GM19452 (cell line): ENCODE results near the gene CFAP54.
"Not testable (repeated sequence)": the region's sequence is repeated elsewhere in the genome, so short reads cannot be mapped to it uniquely, and the experiment has no call there.

Experiments
- ATAC-seq: cut with Tn5 transposase; IDR thresholded peaks from one replicate; pipeline ENCODE4 v1.9.1; 2021; ENCODE audit not compliant: unreplicated experiment

Gene CFAP54

DNA sequence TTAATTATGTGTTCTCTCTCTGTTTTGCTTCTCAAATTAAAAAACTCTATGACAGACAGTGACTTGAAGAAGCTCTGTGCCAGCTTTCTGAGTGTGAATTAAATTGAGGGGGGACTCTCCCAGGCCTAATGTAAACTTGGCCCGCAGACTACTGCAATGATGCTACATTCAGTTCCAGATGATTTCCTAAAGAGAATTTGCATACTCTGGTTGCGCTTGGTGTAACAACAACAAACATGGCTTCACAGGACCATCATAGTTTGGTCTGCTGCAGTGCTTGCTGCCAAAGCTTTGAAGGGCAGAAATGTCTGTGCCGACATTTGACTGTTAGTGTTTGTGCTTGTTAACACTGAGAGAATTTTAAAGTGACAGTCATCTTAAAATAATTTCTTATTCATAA, 25.0 kb downstream of the CFAP54 start:
- ATAC-seq: peak; percentile 67

DNA sequence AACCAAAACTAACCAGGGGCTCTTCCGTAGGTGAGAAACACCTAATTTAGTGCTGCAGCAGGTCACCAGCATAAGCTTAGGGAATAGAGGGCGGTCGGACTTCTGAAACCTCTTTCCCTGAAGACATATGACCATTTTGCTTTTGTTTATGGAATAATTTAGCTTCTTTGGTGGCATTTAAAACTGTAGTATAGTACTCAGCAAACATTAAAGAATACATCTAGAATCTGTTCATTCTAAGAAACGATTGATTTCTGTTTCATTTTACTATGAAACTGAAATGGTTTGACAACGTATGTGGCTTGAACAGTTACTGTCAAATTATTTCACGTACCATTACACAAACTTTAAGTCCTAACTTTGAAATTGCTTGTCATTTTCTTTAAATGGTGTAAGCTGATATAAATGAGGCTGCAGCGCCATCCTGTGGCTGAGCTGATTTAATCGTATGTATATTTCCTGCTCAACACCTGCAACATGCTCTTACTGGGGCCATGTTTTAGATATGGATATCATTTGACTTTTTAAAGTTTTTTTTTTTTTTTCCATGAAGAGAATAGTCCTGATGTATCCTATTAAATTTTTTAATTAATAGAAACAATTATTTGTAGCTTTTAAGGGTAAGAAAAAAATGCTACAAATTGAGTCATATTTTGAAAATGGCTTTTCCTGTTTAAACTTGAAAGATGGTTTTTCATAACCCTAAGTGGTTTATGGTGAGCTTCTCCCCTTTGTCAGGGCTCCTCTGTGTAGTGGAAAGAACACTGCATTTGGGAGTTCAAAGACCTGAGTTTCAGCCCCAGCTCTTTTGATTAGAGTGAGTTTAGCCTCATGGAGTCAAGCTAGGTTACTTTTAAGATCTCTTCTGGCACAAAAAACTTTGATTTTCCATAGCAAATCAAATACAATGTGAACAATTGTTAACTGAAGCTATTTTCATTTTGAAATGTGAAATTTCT, 27.4 kb downstream of the CFAP54 start:
- ATAC-seq: peak; percentile 57

DNA sequence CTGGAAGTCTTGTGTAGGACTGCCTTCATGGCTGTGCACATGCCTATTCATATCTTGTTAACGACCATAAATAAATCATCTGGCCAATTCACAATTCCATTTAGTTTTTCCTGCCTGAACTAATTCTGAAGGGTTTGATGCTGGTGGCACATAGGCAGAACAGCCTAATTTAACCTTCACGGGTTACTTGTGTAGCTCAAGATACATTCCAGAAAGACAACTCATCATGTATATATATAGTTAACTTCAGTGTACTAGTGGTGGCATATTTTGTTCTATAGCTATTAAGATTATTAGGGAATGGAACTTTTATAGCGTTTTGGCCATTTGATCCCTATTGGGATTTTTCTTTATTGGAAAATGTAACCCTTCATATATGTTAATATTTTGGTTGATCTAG, 31.4 kb downstream of the CFAP54 start:
- no peak for ATAC-seq

DNA sequence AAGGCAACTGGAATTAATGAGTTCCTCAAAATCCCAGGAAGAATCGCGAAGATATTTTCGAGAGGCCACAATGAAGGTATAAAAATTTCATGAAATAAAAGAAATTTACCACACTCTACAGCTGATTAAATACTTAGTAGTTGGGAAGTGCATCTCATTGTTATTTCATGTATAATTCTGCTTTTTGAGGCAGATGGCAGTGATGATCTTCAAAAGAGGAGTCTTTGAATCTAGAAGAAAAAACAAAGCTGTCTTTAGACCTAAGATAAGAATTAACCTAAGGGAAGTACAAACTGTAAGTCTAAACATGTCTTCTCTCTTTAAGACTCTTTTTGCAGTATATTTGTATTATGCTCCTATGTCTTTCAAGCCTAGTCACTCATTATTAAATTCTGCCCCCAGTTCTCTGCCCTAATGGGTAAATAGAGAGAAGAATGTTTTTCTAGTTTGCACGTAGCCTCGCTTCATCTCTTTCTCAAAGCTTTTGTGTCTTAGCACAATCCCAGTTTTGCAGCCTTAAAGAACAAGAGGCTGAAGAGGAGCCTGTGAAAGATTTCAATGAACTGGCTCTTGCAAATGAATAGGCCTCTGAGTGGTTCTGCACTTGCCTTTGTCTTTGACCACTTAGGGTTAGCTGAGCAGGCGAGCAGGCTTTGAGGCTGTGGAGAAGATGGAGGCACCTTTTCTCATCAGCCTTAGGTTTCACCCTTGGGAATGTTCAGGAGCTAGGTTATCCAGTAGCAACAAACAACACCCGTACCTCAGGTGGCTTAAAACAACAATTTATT, 32.7 kb downstream of the CFAP54 start:
- ATAC-seq: no peak

DNA sequence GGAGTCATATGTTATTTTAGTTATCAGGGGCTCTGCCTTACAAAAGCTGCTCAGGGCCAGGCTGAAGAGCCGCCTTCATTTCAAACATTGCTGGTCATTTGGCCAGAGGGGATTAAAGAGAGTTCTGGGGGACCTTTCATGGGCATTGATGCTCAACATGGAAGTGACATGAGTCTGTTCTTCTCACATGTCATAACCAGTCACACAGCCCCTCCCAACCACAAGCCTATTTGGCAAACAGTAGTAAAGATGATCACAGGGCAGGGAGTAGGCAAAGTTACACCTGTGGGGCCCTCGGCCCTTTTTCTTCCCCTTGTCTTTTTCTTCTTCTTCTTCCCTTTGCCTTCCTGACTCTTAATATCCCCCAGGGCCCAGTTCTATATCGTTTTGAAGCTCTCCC, 33.3 kb downstream of the CFAP54 start:
- ATAC-seq: no peak

DNA sequence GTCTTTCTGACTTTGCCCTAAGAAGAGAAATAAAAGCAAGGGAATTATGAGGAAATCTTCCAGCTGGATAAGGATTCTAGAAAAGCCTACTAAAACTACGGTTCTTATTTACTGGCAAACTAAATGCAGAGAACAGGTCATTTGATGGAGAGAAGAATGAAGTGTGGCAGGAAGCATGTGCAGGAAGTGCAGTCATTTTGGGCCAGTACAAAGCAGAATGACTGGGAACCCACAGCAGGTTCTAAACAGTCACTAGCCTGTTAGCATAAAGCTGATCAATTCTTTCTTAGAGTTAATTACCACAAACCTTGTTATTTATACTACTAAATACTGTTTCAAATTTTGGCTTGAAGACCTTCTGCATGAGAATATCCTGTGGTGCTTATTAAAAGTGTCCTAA, 36.7 kb downstream of the CFAP54 start:
- no peak for ATAC-seq

DNA sequence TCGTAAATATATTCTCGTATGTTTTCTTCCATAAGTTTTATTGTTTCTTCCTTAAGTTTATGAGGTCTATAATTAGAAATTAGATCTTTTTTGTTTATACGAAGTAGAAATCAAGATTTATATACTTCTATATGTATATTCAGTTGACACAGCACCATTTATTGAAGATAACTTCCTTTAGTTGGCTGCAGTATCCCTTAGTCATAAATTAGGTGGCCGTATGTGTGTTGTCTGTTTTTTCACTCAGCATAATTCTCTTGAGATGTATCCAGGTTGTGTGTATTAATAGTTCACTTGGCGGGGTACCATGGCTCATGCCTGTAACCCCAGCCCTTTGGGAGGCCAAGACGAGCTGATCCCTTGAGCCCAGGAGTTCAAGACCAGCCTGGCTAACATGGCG, 40.5 kb downstream of the CFAP54 start:
- no peak for ATAC-seq

DNA sequence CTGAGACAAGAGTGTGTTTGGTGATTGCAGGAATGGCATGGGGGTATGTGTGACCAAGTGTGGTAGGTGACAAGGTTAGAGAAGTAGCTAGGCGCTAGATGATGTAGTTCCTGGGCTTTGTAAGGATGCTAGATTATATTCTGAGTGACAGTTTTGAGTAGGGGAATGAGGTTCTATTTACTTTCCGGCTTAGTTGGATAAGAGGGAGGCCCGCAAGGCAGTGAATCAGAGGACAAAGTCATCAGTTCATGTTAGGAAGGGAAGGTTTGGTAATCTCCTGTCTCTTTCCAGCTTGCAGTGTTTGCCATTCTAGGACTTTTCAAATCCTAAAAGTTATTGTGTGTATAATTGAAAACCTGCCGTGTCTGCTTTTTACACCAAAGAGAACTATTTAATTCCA, 45.0 kb downstream of the CFAP54 start:
- no peak for ATAC-seq

DNA sequence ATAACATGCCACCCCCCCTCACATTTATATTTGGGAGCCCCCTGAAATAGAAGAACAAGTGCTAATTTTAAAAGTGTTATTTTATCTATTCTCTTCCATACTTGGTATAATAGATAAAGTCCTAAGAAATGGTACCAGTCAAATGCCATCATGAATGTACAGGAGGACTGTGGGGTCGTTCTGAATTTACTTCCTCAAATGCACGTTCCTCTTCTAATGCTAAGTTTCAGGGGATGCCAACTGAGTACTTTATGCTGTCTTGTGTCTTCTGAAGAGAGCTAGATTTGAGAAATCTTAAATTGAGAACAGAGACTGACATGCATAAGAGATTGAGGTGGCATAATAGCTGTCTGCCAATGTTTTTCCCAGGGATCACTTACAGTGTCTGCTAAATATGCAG, 59.0 kb downstream of the CFAP54 start:
- ATAC-seq: no peak

DNA sequence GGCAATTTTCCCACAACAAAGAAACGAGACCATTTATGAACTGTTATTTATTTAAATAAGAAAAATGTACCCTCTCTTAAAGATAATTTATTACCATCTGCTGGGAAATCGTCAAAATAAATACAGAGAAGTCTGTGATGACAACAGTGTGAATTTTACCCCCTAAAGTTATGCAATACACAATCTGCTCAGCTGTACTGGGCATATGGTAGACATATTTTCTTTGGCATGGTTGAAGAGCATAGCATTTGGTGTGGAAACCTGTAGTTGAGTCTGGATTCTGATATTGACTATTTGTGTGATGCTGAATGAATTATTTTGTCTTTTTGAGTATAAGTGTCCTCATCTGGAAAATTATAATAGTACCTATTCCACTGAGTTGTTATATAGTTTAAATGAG, 60.0 kb downstream of the CFAP54 start:
- ATAC-seq: no peak

DNA sequence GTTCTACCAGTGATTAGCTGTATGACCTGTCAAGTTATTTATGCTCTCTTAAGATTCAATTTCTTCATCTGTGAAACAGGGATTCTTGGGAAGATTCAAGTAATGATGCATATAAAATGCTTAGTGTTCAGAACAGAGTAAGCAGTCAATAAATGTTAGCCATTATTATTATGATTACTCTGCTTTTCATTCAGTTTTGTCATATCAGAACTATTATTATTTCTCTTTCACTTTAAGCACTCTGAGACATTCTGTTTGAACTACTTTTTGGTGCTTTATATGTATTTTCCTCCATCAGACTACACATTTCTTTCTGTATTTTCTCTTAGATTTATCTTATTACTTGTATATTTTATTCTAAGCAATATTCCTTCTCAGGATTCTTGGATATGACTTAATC, 81.2 kb downstream of the CFAP54 start:
- peak; percentile 19 for ATAC-seq

DNA sequence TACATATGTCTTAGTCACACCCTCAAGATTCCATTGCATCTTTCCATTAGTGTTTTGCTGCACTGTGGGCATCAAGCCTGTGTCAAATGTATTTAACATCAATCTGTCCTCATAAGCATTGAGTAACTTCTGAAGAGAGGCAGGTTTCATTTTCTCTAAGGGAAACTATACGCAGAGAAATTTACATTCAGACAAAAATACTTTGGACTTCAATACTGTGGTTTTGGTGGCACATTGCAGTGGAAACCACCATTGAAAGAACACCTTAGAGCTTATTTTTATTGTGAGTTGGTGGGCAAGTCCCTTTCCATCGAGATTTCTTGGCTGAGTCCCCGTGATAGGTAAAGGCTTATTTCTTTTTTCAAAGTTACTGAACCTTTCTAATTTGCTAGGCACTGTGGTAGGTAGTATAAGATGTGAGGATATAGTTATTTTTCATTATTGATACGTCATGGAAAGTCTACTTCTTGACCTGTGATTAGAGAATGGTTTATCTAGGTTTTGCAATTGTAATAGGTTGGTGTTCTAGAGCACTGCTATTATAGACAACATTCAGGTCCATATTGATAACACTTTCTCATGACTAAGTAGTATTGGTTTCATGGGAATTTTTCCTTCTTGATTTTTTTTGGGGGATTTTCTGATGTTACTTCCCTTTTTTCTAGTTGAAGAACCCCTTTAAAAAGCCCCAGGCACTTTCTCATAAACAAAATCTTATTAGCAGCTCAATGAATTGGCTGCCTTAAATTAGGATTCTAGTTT, 81.9 kb downstream of the CFAP54 start:
- peak; percentile 85 for ATAC-seq

DNA sequence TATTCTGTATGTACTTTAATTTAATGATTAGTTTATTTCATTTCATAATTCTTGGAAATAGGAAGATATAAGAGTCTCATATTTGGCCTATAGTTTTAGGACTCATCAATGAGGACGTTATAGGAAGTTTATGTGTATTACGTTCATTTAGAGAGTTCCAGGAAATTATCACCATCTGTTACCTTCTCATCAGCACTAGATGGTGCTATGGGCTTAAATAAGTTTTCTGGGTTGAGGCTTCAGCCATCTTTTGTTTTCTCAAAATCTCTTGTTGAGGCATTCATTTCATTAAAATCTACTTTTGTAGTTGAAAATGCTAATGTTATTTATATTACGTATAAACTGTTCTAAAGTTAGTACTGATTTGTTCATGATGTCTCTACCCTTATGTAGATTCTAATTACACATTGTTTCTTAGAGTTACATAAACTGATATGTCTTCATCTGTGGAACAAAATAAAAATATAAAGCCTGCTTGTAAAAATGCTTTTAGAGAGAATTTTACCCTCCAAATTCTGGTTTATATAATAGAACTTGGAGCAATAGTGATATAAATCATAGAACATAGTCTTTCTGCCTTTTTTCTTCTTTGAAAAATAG, 89.2 kb downstream of the CFAP54 start:
- peak; percentile 96 for ATAC-seq

DNA sequence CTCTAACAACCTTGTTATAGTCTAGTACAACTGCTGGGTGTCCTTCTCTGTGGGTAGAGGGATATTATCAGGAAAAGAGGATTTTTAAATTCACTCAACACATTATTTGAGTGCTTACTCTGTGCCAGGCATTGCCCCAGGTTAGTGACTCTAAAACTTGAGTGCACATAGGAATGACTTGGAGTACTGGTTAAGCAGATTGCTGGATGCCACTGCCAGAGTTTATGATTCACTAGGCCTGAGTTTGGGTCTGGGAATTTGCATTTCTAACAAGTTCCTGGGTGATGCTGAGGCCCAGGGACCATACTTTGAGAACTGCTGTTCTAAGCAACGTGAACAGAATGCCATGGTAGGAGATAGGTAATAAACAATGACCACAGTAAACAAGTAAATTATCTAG, 96.6 kb downstream of the CFAP54 start:
- ATAC-seq: no peak

DNA sequence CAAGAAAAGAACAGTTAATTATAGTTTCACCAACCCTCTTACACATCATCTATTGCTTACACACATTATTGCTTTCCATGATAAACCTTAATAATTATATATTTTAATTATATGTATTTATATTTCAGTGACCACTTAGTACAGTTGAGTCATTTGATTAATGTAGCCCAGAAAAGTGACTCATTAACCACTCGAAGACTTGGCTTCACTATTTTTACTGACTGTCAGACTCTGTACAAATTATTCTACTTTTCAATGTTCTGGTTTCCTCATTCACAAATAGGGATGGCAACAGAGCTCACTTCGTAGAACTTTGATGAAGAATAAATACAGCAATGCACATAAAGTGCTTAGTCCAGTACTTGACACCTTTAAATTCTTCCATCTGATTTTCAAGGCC, 98.3 kb downstream of the CFAP54 start:
- ATAC-seq: no peak

DNA sequence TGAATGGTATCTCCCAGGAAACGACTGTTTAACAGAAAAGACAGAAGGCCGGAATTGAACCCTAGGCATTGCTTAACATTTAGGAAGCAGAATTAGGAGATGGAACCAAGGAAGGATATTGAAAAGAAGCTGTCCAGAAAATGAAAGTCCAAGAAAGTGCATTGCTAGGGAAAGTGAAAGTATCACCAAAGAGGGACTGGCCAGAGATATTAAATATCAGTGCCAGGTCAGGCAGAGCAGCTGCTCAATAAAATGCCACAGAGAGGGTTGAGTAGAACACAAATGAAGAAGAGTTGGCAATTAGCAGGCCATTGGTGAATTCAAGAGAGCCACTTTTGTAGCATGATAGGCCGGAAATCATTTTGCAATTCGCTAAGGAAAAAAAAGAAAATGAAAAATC, 101.6 kb downstream of the CFAP54 start:
- no peak for ATAC-seq

DNA sequence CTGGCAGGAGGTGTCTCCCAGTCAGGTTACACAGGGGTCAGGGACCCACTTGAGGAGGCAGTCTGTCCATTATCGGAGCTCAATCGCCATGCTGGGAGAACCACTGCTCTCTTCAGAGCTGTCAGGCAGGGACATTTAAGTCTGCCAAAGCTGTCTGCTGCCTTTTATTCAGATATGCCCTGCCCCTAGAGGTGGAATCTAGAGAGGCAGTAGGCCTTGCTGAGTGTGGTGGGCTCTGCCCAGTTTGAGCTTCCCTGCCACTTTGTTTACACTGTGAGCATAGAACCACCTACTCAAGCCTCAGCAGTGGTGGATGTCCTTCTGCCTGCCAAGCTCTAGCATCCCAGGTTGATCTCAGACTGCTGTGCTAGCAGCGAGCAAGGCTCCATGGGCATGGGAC, 115.0 kb downstream of the CFAP54 start:
- not testable (repeated sequence) for ATAC-seq

DNA sequence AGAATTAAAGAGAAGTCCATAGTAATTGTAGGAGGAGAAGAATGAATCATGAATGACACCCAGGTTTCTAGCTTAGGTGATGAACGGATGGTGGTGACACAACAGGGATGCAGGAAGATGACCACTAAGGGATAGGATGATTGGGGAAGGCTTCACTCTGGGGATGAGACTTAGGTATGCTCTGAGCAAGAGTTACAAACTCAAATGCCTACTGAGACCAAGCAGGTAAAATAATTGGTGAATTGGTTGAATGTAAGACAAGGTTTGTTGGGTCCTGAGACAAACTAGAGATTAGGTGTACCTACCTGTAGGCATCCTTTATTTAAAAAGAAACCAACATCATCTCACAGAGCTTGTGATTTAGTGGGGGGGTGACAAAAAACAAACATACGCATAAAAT, 116.3 kb downstream of the CFAP54 start:
- ATAC-seq: no peak

DNA sequence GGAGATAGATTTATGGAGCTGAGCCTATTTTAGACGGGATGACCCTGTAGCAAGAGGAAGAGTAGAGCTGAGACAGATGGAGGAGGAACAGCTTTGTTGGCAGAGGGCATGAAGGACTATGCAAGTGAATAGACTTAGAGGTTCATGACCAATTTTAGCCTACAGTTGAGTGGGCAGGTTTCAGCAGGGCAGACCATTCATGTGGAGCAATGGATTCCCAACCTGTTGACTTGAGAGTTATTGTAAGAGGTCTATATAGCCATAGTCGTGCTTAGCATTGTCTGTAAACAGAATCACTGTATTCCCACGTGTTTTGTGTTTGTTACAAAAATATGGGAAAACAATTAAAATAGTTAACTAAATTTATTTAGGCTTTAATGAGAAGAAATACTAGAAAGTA, 116.8 kb downstream of the CFAP54 start:
- no peak for ATAC-seq

DNA sequence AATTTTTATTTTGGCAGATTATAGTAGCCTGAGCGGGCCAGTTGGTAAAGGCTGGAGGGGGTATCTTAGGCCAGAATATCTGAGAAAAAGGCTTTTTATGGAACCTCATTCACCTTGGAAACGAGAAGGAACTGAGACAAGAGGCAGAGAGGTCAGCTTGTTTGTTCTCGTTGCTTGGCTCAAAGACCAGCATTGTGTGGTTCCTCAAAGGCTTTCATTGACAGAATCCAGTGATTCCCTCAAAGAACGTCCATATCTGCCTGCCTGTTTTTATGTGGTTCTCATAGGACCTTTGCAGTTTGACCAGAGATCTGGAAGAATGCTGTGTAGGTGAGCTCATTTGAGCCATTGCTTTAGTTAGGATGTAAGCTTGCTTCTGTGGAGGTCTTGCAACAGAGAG, 117.3 kb downstream of the CFAP54 start:
- no peak for ATAC-seq

DNA sequence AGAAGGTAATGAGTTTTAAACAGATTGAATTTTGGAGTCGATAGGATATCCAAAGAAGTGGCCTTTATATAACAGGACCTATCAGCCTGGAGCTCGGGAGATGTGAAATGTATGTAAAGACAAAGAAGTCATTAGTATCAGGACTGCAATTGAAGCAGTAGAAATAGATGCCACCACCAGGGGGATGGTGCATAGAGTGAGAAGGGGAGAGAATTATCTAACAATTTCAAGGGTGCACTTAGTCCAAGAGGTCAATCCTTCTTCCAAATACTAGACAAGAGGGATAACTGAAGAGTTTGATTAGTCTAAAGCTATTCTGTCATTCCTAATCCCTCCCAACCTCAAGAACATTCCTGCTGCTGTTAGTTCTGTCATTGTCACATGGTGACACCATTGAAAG, 127.8 kb downstream of the CFAP54 start:
- no peak for ATAC-seq
